HG03460 (cell line): ENCODE measurements around the gene KIAA1549.
A peak's percentile ranks its signal among the peaks of the same experiment; 100 is the strongest.
"Not testable (repeated sequence)": the region's sequence is repeated elsewhere in the genome, so short reads cannot be mapped to it uniquely, and the experiment has no call there.

ENCODE experiments used
- ATAC-seq: cut with Tn5 transposase; IDR thresholded peaks from one replicate; pipeline ENCODE4 v1.9.1; 2021; ENCODE audit not compliant: unreplicated experiment

Gene KIAA1549

DNA sequence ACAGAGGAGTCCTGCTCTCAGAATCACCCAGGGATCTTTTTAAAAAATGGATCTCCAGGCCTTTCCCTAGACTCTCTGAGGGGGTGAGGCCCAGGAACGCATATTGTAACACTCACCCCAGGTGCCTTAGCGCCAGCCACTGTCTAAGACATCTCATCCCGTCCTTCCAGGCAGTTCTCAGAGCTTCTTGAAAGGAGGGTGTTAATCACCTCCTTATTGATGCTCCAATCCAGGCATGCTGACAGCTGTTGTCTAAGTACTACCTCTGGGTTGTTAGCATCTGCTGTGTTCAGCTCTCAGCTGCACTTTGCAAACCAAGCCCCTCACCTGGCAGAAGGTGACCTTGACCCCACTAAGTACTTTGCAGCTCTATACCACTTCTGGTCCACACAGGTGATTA is 36.0 kb downstream of the KIAA1549 start:
- no peak for ATAC-seq

DNA sequence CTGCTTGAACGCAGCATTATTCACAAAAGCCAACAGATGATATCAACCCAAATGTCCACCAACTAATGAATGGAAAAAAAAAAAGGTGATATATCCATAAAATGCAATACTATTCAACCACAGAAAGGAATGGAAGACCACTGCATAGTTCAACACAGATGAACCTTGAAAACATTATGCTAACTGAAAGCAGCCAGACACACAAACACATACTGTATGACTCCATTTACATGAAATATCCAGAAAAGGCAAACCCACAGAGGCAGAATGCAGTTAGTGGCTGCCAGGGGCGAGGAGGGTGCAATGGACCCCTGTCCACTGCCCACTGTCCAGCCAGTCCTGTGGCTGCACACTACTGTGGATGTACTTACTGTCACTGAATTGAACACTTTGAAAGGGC is 36.6 kb downstream of the KIAA1549 start:
- no peak for ATAC-seq

DNA sequence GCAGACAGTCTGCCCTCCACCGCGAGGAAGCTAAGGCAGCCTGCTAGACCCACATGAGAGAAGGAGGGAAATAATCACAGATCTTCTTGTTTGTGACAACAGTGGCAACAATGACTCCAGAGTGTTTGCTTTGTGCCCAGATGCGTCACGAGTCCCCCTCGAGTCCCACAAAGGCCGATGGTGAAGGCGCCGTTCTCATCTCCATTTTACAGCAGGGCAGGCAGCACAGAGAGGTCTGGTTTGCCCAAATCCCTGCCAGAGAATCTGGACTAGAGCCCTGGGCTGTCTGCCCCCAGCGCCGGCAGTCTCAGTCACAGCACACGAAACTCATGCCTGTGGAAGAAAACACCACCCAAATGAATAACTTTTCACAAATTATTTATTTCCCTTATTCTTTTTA is 38.1 kb downstream of the KIAA1549 start:
- ATAC-seq: no peak

DNA sequence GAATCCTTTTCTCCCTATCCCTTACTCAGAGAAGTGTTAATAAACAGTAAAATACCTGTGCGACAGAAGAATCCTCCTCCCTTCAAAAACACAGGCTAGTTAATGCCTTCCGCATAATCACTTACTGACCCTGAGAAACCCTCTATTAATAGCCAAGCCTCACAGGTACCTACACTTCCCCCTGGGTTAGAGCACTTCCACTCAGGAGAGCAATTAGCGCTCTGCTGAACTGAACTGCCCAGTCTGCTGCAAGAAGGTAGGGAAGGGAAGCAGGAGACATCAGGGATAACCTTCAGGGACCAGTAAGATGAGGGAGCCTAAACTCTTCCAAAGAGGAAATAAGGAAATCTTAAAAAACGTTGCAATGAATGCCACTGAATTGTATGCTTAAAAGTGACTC is 39.6 kb downstream of the KIAA1549 start:
- ATAC-seq: no peak

- not testable (repeated sequence) for ATAC-seq
Observed at GRCh38 chr7:138940602-138941001, 40.6 kb downstream of the KIAA1549 start.

DNA sequence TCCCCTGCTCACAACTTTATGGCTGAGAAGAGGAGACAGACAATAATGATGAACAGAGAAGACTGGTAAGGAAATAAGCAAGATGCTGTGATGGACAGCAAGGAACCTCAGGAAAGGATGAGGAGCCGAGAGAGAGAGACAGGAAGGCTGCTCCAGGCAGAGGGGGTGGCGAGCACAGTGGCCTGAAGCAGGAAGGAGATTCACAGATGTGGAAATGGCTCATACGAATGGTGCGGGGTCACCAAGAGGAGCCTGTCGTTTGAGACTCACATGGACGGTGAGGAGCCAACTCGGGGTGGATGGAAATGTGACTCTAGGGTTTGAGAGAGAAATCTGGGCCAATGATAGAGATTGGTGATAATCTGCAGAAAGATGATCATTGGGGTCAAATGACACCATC is 43.7 kb downstream of the KIAA1549 start:
- no peak for ATAC-seq

DNA sequence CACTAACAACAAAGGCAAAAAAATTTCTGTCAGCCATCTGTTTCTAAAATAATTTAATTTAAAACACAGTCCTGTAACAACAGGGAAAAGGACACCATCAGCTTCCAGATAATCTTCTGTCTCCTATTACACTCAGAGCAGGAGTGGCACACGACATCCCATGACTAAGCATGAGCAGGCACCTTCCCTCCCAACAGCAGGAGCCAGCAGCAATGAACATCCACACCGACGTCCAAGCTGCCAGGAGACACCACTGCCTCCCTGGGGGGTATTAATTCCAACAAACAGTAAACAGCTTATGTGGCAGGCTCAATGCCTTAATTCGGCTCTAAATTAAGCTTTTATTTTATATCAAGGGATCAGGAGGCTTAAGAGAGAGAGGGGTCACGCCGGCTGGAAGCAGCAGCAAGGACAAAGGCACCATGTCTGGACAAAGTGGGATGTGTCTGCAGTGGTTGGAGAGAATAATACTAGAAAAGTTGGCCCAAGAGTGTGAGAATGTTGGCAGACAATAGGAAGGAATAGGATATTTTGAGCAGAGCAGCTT is 45.7 kb downstream of the KIAA1549 start:
- no peak for ATAC-seq

- no peak for ATAC-seq
Observed at GRCh38 chr7:138934861-138935260, 46.3 kb downstream of the KIAA1549 start.

GRCh38 chr7:138934367-138934766 is 46.8 kb downstream of the KIAA1549 start:
- ATAC-seq: no peak

GRCh38 chr7:138932870-138933269 is 48.3 kb downstream of the KIAA1549 start:
- ATAC-seq: no peak

GRCh38 chr7:138932427-138932826 is 48.8 kb downstream of the KIAA1549 start:
- no peak for ATAC-seq

DNA sequence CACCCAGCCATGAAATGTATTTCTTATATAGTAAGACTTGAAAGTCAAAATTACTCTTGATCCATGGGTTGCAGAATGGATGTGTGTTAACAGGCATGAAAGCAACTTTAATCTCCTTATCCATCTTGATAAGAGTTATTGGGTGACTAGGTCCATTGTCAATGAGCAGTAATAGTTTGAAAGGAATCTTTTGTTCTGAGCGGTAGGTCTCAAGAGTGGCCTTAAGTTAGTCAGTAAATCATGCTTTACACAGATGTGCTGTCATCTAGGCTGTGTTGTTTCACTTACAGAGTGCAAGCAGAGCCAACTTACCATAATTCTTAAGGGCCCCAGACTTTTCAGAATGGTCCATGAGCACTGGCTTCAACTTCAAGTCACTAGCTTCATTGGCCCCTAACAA is 51.2 kb downstream of the KIAA1549 start:
- ATAC-seq: no peak

GRCh38 chr7:138926241-138926612 is 55.0 kb downstream of the KIAA1549 start:
- peak; percentile 15 for ATAC-seq

GRCh38 chr7:138924501-138925225 is 56.5 kb downstream of the KIAA1549 start:
- ATAC-seq: no peak

- ATAC-seq: no peak
Observed at GRCh38 chr7:138921277-138921676, 59.9 kb downstream of the KIAA1549 start.

DNA sequence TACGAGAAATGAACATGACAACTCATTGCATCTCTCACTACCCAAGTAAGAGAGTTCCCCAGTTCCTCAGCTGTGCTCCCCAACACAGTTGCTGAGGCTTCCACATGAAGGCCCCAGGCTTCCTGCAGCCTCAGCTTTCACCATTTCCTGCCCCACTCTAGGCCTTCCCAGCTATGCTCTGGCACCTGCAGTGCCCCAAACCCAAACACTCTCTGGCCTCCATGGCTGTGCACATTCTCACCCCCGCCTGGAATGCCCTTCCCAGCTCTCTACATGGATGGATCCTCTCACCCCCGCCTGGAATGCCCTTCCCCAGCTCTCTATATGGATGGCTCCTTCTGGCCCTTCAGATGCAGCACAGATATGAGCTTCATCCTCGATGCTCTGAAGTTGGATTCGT is 61.3 kb downstream of the KIAA1549 start:
- no peak for ATAC-seq

- no peak for ATAC-seq
Observed at GRCh38 chr7:138919216-138919615, 62.0 kb downstream of the KIAA1549 start.

- no peak for ATAC-seq
Observed at GRCh38 chr7:138918756-138919155, 62.4 kb downstream of the KIAA1549 start.

DNA sequence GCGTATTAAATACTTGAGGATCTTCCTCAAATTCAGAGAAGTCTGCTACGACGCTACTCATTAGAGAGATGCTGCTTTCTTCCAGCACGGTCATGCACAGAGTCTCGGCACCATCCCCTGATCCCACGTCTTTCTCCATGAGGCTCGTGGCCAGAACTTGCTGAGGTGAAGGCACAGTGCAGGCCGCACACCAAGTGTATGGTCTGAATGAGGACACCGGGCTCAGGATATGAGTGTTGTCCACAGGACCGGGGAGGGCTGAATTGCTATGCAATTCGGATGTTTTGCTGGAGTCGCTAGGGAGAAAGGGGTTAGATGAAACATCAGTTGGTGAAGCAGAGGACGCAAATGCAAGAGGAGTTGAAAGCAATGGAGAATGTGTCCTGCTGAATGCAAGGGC is 63.0 kb downstream of the KIAA1549 start:
- no peak for ATAC-seq

DNA sequence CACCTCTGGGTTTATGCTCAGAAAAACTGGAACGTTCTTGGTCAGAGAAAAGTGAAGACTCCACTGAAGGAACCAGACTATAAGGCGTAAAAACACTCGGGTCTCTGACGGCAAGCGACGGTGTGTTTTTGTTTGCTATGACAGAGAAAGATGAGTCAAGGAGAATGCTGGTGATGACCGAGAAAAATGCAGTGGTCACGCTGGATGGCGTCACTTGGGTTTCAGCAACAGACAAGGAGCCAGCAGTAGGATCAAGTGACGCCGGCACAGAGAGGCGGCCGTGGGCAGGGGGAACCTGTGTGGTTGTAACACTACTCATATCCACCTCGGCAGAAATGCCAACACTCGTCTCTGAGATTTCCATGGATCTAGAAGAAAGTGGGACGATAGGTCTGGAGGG is 63.4 kb downstream of the KIAA1549 start:
- ATAC-seq: no peak

- ATAC-seq: no peak
Observed at GRCh38 chr7:138916731-138917130, 64.5 kb downstream of the KIAA1549 start.

- ATAC-seq: no peak
Observed at GRCh38 chr7:138916275-138916674, 64.9 kb downstream of the KIAA1549 start.

DNA sequence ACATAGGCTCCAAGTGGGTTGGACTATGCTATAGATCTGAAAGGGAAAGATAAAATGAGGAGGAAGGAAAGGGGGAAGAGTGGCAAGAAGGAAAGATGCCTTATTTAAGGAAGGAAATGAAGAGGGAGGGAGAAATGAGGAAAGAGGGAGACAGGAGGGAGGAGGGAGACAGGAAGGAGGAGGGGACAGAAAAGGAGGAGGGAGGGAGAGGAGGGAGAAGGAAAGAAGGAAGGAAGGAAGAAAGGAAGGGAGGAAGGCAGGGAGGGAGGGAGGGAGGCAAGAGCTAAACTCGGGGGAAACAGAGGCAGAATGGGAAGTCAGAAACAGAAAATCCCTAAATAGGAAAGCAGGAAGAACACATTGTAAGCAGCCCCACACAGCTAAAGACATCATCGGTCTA is 67.4 kb downstream of the KIAA1549 start:
- ATAC-seq: no peak
